HG03159 (cell line): Measurements from ENCODE around the gene ASPDH.

Experiments
- ATAC-seq: cut with Tn5 transposase; IDR thresholded peaks from one replicate; pipeline ENCODE4 v1.9.1; 2021; ENCODE audit warnings: mild to moderate bottlenecking, moderate library complexity; ENCODE audit not compliant: unreplicated experiment

ASPDH gene

DNA sequence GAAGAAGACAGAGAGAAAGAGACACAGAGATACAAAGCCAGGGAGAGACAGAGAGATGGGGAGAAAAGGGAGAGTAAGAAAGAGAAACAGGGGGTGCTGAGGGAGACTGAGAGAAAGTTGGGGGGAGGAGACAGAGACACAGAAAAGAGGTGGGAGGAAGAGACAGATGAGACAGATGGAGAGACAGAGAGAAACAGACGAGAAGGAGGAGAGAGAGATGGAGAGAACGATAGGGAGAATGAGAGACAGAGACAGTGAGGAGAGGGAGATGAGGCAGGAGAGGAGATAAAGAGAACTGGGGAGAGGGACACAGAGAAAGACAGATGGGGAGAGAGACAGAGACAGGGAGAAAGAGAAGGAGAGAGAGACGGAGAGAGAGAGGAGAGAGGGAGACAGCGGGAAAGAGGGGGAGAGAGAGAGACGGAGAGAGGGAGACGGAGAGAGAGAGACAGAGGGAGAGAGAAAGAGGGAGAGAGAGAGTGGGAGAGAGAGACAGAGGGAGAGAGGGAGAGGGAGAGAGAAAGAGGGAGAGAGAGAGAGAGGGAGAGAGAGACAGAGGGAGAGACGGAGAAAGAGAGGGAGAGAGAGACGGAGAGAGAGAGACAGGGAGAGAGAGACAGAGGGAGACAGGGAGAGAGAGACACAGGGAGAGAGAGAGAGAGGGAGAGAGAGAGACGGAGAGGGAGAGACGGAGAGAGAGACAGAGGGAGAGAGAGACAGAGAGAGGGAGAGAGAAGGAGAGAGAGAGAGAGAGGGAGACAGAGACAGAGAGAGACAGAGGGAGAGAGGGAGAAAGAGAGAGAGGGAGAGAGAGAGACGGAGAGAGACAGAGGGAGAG, 15.3 kb downstream of the ASPDH start:
- ATAC-seq, result no peak

DNA sequence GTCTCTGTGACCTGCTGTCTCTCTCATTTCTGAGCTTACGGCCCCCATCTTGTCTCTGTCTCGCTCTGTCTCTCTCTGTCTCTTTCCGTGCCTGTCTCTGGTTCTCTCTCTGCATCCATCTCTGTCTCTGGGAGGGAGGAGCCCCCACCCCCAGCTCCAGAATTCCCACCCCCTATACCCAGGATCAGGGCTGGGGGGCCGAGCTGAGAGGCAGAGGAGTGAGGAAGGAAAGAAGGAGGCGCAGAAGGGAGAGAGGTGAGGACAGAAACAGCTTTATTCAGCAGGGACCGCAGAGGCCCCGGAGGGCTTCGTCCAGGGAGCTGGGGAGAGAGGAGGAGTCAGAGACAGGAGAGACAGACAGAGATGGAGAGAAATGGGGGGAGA, 16.7 kb downstream of the ASPDH start:
- no peak for ATAC-seq

DNA sequence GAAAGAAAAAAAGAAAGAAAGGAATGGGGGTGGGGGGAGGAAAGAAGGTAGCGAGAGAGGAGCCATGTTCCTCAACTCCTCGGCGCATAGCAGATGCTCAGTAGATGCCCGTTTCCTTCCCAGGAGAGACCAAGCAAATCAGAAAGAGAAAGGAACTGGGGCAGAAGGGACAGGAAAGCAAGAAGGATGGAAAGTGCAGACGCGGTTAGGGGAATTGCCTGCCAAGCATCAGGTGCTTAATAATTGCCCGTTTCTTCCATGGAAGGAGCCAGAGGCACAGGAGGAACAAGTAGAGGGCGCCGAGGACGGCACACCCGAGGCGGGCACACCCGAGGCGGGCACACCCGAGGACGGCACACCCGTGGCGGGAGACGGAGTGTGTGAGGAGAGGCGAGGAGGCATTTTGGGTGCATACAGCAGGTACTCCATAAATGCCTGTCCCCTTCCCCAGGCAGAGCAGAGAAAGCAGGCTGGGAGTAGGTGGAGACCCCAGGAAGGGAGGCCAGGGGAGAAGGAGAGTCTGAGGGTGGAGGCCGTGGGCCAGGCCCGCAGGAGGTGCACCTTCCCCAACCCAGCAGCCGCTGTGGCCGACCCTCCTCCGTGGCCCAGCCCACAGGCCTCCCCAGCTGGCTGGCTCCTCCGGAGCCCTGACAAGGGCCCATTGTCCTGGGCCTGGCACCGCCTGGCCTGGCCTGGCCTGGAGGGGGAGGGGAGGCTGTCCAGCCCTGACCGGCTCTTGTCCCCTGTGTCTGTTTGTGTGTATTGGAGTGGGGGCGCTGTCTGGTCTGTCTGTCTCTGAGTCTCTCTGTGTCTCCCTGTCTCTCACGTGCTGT, 17.3 kb downstream of the ASPDH start:
- ATAC-seq, result no peak

DNA sequence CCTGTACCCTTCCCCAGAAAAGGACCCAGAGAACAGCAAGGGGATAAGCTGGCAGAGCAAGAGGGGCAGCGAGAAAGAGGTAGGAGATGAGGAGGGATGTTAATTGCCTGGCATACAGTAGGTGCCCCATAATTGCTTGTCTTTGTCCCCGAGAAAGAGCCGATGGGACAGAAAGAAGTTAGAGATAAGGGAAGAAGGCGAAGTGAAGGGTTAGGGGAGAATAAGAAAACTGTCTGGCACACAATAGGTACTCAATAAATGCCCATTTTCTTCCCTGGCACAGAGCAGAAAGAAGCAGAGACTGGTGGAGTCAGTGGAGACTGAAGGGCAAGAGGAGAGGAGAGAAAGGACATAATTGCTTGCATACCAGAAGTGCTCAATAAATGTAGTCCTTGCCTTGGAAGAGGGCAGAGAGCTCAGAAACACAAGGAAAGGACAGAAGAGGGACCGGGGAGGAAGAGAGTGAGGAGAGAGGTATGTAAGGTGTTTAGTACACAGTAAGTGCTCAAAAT, 18.6 kb downstream of the ASPDH start:
- ATAC-seq, result no peak

DNA sequence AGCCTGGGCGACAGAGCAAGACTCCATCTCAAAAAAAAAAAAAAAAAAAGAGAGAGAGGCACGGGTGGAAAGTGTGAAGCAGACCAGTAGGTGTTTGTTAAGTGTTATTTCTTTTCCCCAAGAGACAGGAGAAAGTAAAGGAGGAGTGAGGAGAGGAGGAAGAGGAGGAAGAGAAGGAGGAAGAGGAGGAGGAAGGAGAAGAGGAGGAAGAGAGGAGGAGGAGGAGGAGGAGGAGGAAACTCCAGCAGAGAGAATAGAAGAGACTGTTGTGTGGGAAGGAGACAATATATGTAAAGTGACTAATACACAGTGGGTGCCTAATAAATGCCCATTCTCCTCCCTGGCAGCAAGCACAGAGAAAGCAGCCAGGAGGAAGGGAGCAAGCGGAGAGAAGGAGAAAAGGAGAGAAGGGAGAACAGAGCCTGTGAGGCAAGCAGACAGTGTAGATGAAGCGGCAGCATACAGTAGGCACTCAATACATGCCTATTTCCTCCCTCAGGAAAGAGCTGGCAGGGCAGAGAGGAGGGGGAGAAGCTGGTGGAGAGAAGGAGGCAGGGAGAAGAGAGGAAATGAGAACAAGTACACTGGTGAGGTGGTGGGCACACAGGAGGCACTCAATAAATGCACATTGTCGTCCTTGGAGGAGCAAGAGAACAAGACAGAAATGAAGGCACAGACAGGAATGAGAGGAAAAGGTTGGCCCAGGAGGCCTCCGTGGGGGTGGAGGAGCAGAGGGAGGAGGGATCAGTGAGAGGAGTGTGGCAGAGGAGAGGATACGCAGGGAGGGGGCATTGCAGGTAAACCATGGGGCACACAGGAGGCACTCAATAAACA, 19.3 kb downstream of the ASPDH start:
- ATAC-seq, result no peak

DNA sequence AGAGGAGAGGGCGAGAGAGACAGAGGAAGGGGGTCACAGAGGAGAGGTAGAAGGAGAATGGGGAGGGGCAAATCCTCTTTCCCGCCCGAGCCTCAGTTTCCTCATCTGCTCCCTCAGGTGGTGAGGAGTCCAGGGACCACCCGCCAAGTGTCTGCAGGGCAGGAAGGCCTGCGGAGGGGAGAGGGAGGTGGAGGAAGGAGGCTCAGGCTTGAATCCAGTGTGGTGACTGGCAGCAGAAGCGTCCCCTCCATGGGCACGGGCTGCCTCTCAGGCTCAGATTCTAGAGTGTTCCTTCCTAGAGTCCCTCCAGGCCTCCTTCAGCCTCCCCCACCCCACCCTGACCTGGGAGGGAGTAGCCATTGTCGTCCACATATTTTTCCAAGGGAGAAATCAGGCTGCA, 20.5 kb downstream of the ASPDH start:
- ATAC-seq, result no peak

DNA sequence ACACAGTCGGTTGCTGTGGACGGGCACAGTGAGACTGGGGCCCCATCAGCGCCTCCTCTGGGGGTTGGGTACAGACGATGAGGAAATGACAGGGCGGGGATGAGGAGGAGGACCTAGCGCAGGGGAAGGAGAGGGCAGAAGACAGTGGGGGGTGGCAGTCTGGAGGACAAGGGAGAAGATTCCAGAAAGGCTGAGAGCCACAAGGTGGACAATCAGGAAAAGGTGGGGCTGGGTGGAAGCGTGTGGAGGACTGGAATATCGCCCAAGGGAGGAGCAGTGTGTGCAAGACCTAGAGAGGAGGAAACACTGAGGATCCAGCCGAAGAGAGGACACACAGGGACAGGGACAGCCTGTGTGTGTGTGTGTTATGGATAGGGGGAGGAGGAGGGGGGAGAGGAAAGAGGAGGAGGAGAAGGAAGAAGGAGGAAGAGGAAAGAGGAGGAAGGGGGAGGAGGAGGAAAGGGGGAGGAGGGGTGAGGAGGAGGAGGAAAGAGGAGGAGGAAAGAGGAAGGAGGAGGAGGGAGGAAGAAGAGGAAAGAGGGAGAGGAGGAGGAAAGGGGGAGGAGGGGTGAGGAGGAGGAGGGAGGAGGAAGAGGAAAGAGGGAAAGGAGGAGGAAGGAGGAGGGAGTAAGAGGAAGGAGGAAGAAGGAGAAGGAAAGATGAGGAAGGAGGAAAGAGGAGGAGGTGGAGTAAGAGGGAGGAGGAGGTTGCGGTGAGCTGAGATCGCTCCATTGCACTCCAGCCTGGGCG, 21.2 kb downstream of the ASPDH start:
- ATAC-seq, result no peak

DNA sequence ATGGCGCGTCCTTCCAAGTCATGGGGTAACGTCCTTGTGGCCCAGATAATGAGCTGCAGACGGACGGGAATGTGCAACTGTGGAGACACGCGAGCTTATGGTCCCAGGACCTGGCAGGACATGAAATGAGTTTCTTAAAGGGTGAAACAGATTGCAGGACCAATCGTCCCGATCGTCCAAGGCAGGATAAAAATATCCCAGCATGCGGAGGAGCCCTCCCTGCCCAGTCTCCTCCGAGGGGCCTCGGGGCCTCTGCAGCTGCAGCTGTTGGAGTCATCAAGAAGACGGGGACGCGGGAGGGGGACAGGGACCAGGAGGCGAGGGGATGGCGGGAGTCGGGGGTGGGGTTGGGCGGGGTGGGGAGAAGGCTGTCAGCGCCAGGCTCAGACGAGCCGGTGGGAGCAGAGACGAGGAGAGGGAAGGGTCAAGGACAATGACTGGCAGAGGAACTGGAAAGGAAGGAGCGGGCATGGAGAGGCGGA, 22.7 kb downstream of the ASPDH start:
- no peak for ATAC-seq

DNA sequence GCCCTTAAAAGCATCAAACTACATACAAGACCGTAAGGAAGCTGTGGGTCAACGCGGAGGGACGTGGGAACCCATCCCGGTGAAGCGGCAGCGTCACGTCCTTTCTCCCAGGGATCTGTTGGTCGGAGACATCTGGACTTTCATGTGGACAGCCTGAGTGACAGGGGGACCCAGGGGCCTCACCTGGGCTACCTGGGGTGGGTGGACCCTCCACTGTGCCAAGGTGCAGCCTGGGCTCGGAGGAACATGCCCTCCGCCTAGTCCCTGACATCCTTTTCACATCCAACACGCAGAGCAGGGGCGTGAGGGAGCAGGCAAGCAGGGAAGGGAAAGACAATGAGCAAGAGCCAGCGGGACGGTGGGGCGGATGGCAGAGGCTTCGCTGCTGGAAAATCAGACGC, 23.3 kb downstream of the ASPDH start:
- no peak for ATAC-seq

DNA sequence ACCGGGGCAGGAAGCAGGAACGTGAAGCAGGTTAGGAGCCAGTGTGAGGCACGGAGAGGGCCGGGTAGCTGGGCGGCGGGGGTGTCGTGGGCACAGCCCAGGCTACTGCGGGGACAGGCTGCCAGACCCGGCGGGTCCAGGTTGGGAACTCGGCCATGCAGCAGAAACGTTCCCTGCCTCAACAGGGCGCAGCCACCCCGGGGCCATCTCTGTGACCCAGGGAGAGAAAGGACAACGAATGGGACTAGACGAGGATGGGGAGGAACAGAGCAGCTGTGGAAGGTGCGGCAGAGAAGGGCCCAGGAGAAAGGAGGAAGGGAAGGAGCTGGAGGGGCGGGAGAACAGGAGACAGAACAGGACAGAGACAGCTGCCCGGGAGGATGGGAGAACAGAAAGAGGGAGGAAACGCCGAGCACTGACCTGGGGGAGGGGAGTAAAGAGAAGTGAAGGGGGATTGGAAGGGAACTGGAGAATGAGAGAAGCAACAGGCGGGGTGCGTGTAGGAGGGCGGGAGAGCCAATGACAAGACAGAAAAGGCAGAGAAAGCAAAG, 24.2 kb downstream of the ASPDH start:
- ATAC-seq, result no peak

DNA sequence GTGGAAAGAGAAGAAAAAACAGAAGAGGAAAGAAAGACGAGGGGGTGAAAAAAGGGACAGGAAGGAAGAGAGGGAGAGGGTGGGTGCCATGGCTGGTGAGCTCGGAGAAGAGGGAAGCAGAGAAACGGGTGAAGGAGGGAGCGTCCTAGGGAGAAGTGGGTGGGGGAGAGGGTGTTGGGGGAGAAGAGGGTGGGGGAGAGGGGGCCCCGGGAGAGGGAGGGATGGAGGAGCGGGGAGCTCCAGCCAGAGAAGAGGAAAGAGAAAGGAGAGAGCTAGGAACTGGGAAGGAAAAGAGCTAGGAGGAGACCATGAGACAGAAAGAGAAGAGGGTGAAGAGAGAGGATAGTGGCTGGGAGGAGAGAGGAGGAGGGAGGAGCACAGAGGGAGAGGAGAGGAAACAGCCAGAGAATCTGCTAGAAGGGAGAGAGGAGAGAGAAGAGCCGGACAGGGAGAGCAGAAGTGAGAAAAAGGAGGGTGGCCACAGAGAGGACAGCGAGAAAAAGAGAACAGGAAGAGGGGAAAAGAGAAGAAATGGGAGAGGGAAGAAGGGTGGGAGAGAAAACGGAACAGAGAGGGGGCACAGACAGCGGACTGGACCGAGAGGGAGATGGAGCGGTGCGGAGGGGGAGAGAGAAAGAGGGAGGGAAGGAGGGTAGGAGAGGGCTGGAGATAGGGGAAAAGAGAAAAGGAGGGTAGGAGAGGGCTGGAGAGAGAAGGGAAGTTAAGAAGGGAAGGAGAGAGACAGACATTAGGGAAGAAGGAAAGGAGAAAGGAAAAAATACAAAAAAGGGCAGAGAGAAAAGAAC, 25.1 kb downstream of the ASPDH start:
- no peak for ATAC-seq

DNA sequence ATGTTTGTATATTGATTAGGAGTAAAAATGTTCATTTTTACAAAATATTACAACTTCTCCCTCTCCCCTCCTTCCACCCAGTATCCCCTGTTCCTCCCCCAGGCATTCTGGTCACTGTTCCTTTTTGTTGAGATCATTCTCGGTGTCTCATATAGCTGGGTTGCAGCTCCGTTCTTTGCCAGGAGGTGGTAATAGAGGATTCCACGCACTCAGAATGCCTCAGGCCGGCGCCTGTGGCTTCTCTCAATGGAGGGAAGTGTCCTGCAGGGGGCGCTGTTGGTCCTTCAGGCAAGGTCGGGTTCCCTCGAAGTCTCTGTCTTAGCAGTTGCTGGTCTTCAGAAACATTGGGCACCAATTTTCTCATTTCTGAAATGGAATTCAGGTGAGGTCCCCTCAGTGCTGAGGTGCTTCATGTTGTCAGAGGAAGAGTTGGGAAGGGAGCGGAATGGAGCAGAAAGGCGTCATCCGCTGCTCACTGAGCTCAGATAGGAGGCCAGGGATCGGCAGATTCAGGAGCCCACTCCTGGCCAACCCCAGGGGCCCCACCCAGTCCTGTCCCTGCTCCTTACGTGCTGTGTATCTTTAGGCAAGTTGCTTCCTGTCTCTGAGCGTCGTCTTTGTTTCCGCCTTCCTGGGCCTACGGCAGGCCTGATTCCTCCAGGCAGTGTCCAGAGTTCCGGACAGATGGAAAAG, 26.7 kb downstream of the ASPDH start:
- no peak for ATAC-seq

DNA sequence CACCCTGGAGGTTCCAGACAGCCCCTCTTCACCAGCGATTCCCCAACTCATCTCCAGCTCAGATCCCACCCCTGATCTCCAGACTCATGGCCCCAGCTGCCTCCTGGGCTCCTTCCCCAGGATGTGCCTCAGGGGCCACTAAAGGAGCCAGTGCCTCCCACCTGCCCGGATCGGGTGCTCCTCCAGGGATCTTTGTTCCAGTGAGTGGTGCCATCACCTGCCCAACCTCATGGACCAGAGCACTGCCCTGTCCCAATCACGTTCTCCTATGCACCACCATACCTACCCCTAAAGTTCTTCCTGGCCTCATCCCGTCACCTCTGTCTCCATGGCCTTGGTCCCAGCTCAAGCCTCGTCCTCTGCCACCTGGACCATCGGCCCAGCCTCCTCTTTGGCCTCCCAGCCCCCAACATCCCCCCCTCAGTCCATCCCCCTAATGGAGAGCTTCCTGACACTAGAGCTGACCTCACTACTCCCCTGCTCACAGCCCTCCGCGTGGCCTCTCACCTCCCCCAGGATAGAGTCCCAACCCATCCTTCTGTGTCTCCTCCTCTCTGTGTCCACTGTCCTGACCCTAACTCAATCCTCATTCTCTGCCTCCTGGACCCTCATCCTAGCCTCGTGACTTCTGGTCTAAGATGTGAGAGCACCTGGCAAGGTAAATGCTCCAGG, 28.3 kb downstream of the ASPDH start:
- no peak for ATAC-seq

DNA sequence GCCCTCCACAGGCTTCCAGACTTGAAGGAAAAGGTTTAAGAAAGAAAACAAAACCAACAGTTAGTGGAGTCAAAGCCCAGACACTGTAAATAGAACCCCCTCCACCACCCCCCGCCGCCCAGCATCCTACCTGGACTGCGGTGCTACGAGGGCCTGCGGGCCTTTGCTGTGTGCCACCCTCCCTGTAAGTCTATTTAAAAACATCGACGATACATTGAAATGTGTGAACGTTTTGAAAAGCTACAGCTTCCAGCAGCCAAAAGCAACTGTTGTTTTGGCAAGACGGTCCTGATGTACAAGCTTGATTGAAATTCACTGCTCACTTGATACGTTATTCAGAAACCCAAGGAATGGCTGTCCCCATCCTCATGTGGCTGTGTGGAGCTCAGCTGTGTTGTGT, 30.8 kb downstream of the ASPDH start:
- no peak for ATAC-seq

DNA sequence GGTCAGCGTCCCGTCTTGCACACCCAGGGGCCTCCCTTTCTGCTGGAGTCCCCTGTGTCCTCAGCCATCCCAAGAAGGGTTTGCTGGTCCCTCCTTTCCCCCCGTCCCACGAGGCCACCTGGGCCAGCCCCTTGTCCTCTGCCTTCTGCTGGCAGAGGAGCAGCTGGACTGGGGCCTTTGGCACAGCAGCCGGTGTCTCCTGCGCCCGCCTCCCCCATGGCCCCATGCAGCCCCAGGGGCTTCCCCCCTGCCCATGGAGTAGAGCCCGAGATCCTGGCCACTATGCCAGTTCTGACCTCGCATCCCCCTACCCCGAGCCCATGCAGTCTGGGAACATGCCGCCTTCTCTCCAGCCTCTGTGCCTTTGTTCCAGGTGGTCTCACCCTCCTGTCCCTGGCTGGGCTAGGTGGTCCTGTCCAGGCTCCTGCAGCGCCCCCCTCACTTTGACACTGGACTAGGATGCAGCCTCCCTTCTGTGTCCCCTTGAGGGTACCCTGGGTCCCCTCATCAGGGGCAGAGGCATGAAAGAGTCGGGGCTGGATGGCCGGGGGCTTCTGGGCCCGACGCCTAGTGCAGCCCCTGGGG, 31.4 kb downstream of the ASPDH start:
- ATAC-seq, result no peak

DNA sequence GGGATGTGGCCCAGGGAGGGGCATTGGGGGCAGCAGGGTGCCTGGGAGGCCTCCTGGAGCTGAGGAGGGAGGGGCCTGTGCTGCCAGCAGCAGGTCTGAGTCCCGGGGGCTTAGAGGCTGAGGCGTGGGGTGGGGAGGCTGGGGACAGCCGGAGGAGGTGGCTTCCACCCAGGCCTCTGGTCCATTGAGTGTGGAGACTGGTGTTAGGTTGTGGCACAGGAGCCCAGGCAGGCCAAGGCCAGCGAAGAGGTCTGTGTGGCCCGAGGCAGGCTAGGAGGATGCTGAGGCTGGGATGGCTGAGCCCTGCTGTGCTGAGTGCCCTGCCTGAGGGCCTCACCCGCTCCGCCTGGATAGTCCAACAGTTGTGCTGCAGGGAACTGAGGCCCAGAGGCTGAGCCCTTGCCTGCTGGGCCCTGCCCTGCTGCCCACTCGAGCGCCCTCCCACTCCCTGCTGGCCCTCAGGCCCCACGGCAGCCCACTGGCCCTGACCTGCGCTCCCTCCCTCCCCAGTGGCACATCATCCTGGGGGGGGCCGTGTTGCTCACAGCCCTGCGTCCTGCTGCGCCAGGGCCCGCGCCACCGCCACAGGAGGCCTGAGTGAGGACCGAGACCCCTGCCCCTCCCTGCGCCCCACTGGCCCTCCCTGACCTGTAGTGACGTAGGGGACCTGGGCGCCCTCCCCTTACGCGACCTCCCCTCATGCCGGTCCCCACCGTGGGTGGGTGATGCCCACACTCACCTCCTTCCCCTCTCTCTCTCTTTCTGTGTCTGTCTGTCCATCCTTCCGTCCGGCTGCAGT, 32.2 kb downstream of the ASPDH start:
- no peak for ATAC-seq
